ENCODE data around the gene ELFN1.
"Not testable (repeated sequence)": the region's sequence is repeated elsewhere in the genome, so short reads cannot be mapped to it uniquely, and the experiment has no call there.

ELFN1 gene

GRCh38 chr7:1706381-1706720 lies 36.3 kb downstream of the ELFN1 start:
- DNase-seq (ENCODE audit: insufficient read length, low spot score) = no peak
- peak; percentile 20 for FAIRE-seq

GRCh38 chr7:1706721-1707613 lies 36.9 kb downstream of the ELFN1 start:
- no peak for DNase-seq (ENCODE audit: insufficient read length, low spot score)
- FAIRE-seq = peak; percentile 85

- DNase-seq (ENCODE audit: insufficient read length, low spot score) = no peak
- FAIRE-seq = peak; percentile 55
Observed at GRCh38 chr7:1707756-1708595, 37.9 kb downstream of the ELFN1 start.

GRCh38 chr7:1708596-1709251 lies 38.6 kb downstream of the ELFN1 start:
- DNase-seq (ENCODE audit: insufficient read length, low spot score) (no peak), FAIRE-seq (peak; percentile 66)

- DNase-seq (ENCODE audit: insufficient read length, low spot score) (no peak), FAIRE-seq (no peak)
Observed at GRCh38 chr7:1709281-1709680, 39.2 kb downstream of the ELFN1 start.

- DNase-seq (ENCODE audit: insufficient read length, low spot score) (no peak), FAIRE-seq (no peak)
Observed at GRCh38 chr7:1709900-1710299, 39.8 kb downstream of the ELFN1 start.

- FAIRE-seq (no peak), DNase-seq (ENCODE audit: insufficient read length, low spot score) (no peak)
Observed at GRCh38 chr7:1710936-1711335, 40.9 kb downstream of the ELFN1 start.

- no peak for DNase-seq (ENCODE audit: insufficient read length, low spot score)
- FAIRE-seq = no peak
Observed at GRCh38 chr7:1712907-1713501, 42.9 kb downstream of the ELFN1 start.

- DNase-seq (ENCODE audit: insufficient read length, low spot score) = no peak
Observed at GRCh38 chr7:1713502-1714484, 43.7 kb downstream of the ELFN1 start.

GRCh38 chr7:1714583-1715330 lies 44.7 kb downstream of the ELFN1 start:
- no peak for FAIRE-seq
- DNase-seq (ENCODE audit: insufficient read length, low spot score) = no peak

More at GRCh38 chr7:1713502-1714484, 43.7 kb downstream of the ELFN1 start:
- no peak for FAIRE-seq

- DNase-seq (ENCODE audit: insufficient read length, low spot score) (no peak), FAIRE-seq (no peak)
Observed at GRCh38 chr7:1715331-1715625, 45.2 kb downstream of the ELFN1 start.

GRCh38 chr7:1715671-1716074 lies 45.6 kb downstream of the ELFN1 start:
- no peak for DNase-seq (ENCODE audit: insufficient read length, low spot score)
- no peak for FAIRE-seq

- DNase-seq (ENCODE audit: insufficient read length, low spot score) (peak; percentile 41), FAIRE-seq (peak; percentile 44)
Observed at GRCh38 chr7:1716263-1717094, 46.4 kb downstream of the ELFN1 start.

- FAIRE-seq (no peak), DNase-seq (ENCODE audit: insufficient read length, low spot score) (no peak)
Observed at GRCh38 chr7:1717095-1717483, 47.0 kb downstream of the ELFN1 start.

- FAIRE-seq = peak; percentile 16
Observed at GRCh38 chr7:1717903-1718676, 48.0 kb downstream of the ELFN1 start.

GRCh38 chr7:1718850-1719249 lies 48.8 kb downstream of the ELFN1 start:
- FAIRE-seq; DNase-seq (ENCODE audit: insufficient read length, low spot score): not testable (repeated sequence)

More at GRCh38 chr7:1717903-1718676, 48.0 kb downstream of the ELFN1 start:
- DNase-seq (ENCODE audit: insufficient read length, low spot score) = no peak

GRCh38 chr7:1719256-1719655 lies 49.2 kb downstream of the ELFN1 start:
- not testable (repeated sequence) for FAIRE-seq; DNase-seq (ENCODE audit: insufficient read length, low spot score)
